AG10803 (cell line): ENCODE measurements around the gene NLRC5.
A peak's percentile ranks its signal among the peaks of the same experiment; 100 is the strongest.

ENCODE experiments used
- DNase-seq: peaks from one replicate; pipeline ENCODE4 v3.0.0; 2010; ENCODE audit warnings: low read depth
- H3K4me3 ChIP-seq: 2 replicates; pipeline ENCODE4 v1.5.1; 2011; ENCODE audit warnings: mild to moderate bottlenecking, low read length, control low read depth
- TF ChIP-seq, protein P1 (sequence below): conservative IDR thresholded peaks from 2 replicates; pipeline ENCODE4 v1.5.1; 2011; ENCODE audit warnings: mild to moderate bottlenecking, low read length, control low read depth, inconsistent platforms

The NLRC5 gene, protein sequence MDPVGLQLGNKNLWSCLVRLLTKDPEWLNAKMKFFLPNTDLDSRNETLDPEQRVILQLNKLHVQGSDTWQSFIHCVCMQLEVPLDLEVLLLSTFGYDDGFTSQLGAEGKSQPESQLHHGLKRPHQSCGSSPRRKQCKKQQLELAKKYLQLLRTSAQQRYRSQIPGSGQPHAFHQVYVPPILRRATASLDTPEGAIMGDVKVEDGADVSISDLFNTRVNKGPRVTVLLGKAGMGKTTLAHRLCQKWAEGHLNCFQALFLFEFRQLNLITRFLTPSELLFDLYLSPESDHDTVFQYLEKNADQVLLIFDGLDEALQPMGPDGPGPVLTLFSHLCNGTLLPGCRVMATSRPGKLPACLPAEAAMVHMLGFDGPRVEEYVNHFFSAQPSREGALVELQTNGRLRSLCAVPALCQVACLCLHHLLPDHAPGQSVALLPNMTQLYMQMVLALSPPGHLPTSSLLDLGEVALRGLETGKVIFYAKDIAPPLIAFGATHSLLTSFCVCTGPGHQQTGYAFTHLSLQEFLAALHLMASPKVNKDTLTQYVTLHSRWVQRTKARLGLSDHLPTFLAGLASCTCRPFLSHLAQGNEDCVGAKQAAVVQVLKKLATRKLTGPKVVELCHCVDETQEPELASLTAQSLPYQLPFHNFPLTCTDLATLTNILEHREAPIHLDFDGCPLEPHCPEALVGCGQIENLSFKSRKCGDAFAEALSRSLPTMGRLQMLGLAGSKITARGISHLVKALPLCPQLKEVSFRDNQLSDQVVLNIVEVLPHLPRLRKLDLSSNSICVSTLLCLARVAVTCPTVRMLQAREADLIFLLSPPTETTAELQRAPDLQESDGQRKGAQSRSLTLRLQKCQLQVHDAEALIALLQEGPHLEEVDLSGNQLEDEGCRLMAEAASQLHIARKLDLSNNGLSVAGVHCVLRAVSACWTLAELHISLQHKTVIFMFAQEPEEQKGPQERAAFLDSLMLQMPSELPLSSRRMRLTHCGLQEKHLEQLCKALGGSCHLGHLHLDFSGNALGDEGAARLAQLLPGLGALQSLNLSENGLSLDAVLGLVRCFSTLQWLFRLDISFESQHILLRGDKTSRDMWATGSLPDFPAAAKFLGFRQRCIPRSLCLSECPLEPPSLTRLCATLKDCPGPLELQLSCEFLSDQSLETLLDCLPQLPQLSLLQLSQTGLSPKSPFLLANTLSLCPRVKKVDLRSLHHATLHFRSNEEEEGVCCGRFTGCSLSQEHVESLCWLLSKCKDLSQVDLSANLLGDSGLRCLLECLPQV (N-terminal part only)

DNA sequence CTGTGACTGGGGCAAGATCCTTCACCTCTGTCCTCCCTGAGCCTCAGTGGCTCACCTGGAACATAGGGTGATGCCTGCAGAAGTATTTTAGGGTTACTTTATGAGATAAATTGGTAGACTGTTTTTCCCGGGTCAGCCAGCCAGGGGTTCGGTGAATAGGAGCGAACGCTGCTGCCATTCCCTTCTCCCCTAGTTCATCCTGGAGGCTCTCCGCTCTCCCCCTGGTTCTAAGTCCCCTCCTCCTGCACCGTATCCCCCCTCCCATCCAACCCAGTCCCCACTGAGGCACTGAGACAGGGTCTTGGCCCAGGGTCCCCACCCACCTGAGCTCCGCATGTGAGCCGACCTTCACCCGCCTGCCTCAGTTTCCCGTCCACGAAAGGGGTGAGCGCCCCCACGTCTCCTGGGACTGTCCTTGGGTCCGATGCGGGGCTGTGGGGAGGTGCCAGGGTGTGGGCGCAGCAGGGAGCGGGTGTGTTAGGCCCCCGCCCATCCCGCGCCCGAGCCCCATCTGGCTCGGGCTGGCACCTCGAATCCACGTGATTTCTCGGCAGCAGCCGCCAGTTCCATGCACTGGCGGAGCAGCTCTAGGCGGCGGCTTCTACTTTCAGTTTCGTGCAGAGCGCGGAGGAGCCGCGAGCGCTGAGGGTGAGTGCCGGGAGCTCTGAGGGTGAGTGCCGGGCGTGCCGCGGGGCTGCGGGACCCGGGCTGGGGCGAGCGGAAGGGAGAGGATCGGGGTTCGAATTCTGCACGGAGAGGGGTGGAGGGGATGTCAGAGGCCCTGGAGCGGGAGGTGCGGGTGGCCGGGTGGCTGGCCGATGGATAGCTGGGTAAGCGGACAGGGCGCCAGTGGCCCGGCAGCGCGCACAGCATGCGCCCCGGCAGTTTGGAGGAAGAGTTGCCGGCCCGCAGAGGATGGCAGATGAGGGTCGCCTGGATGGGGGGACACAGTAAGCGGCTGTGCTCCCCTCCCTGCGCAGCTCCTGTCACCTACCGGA is at the start of gene NLRC5:
Gene NLRC5 (plus strand): TSS at position 610 of the 998 bp plus-strand sequence. CDS start 31,156 bp downstream, outside the sequence.
- H3K4me3 ChIP-seq, result peak within 1 kb of the TSS; percentile 88
- TF ChIP-seq, protein P1, sequence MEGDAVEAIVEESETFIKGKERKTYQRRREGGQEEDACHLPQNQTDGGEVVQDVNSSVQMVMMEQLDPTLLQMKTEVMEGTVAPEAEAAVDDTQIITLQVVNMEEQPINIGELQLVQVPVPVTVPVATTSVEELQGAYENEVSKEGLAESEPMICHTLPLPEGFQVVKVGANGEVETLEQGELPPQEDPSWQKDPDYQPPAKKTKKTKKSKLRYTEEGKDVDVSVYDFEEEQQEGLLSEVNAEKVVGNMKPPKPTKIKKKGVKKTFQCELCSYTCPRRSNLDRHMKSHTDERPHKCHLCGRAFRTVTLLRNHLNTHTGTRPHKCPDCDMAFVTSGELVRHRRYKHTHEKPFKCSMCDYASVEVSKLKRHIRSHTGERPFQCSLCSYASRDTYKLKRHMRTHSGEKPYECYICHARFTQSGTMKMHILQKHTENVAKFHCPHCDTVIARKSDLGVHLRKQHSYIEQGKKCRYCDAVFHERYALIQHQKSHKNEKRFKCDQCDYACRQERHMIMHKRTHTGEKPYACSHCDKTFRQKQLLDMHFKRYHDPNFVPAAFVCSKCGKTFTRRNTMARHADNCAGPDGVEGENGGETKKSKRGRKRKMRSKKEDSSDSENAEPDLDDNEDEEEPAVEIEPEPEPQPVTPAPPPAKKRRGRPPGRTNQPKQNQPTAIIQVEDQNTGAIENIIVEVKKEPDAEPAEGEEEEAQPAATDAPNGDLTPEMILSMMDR, result no peak
- DNase-seq, result peak; percentile 82

DNA sequence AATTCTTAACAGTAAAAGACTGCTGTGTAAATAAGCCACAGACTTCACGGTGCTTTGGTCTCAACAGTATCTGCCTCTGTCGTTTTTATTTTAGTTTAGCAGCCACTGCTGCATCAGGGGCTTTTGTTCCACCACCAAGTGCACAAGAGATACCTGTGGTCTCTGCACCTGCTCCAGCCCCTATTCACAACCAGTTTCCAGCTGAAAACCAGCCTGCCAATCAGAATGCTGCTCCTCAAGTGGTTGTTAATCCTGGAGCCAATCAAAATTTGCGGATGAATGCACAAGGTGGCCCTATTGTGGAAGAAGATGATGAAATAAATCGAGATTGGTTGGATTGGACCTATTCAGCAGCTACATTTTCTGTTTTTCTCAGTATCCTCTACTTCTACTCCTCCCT is 49.6 kb upstream of the NLRC5 start:
- no peak overlapping the region for H3K4me3 ChIP-seq
- no peak for DNase-seq
- TF ChIP-seq, protein P1, result no peak

- TF ChIP-seq, protein P1, result no peak
- H3K4me3 ChIP-seq, result no peak overlapping the region
- DNase-seq, result no peak
Measured at GRCh38 chr16:56941092-56941491, 48.3 kb upstream of the NLRC5 start.

DNA sequence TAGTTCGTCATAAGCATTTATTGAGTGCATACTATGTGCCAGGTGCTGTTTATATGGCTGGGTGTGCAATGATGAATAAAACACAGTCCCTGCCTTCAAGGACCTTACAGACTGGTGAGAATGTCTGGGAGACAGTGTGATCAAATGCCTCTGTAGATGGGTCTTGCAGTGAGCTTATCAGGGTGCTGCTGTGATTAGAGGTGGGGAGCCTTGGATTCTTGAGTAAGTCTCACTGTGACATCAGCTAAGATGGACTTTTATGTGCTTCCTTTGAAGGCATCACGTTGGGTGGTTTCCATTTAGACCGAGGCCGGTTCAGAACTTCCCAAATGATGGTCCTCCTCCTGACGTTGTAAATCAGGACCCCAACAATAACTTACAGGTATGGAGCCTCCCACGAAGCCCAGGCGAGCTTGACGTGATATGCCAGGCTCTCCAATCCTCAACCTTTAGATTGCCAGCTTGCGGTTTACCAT is 47.5 kb upstream of the NLRC5 start:
- TF ChIP-seq, protein P1, result no peak
- DNase-seq, result no peak
- no peak overlapping the region for H3K4me3 ChIP-seq

- TF ChIP-seq, protein P1, result no peak
- no peak for DNase-seq
- no peak overlapping the region for H3K4me3 ChIP-seq
Measured at GRCh38 chr16:56943761-56944375, 45.5 kb upstream of the NLRC5 start.
